ENCODE measurements around the gene CYB561A3. TPM values are rescaled to one million over a fixed set of nuclear protein-coding genes. Genes with fewer than 3 reads are reported as not detected.

Gene CYB561A3
- total RNA-seq, 2 experiments from 2014 or later: 32.3 to 32.9 TPM

- no peaks in the 10 kb centered on the region for H3K9me3 Mint-ChIP-seq
- H3K4me3 Mint-ChIP-seq: no peak overlapping the region
- DNase-seq: no peak
- peaks cover 32% of the 10 kb centered on the region for H3K36me3 Mint-ChIP-seq
- ChIA-PET POLR2A (no interaction called here), CTCF (interaction anchor here (2.2 kb wide), 1 partner anchor 78 kb away, joined by 9 read pairs; no protein-coding TSS in a partner anchor)
- H3K27ac Mint-ChIP-seq: no peak overlapping the region
- no peaks in the 10 kb centered on the region for H3K27me3 Mint-ChIP-seq
- H3K4me1 Mint-ChIP-seq (ENCODE audit: low read depth): no peaks in the 10 kb centered on the region
- intact Hi-C loops (cut with micrococcal nuclease): no loop called here
These were observed 54.3 kb downstream of the CYB561A3 start for GRCh38 chr11:61307354-61307753.

- Mint-ChIP-seq H3K4me3 (no peak overlapping the region), H3K36me3 (peaks cover 32% of the 10 kb centered on the region), H3K9me3 (no peaks in the 10 kb centered on the region), H3K4me1 (ENCODE audit: low read depth) (no peaks in the 10 kb centered on the region), H3K27me3 (no peaks in the 10 kb centered on the region), H3K27ac (no peak overlapping the region)
- ChIA-PET POLR2A (no interaction called here), CTCF (interaction anchor here (1.2 kb wide), 1 partner anchor 12 kb away, joined by 3 read pairs; the partner anchor contains the start of gene VWCE)
- intact Hi-C loops (cut with micrococcal nuclease): no loop called here
- no peak for DNase-seq
These were observed 55.5 kb downstream of the CYB561A3 start for GRCh38 chr11:61306221-61306620.

GRCh38 chr11:61305417-61305816 lies 56.3 kb downstream of the CYB561A3 start:
- H3K27ac Mint-ChIP-seq: no peak overlapping the region
- intact Hi-C loops (cut with micrococcal nuclease): no loop called here
- no peaks in the 10 kb centered on the region for H3K9me3 Mint-ChIP-seq
- H3K36me3 Mint-ChIP-seq: peaks cover 38% of the 10 kb centered on the region
- CTCF ChIA-PET: no interaction called here
- no peak for DNase-seq
- no peaks in the 10 kb centered on the region for H3K27me3 Mint-ChIP-seq
- POLR2A ChIA-PET: interaction anchor here (0.6 kb wide), 1 partner anchor 382 kb away, joined by 3 read pairs; no protein-coding TSS in a partner anchor
- no peak overlapping the region for H3K4me3 Mint-ChIP-seq
- H3K4me1 Mint-ChIP-seq (ENCODE audit: low read depth): no peaks in the 10 kb centered on the region

GRCh38 chr11:61303725-61304124 lies 58.0 kb downstream of the CYB561A3 start:
- ChIA-PET CTCF (interaction anchor here (1.4 kb wide), 1 partner anchor 9 kb away, joined by 3 read pairs; the partner anchor contains the start of gene VWCE), POLR2A (no interaction called here)
- no peak for DNase-seq
- Mint-ChIP-seq H3K36me3 (peaks cover 34% of the 10 kb centered on the region), H3K27ac (no peak overlapping the region), H3K27me3 (no peaks in the 10 kb centered on the region), H3K4me1 (ENCODE audit: low read depth) (peaks cover 8% of the 10 kb centered on the region), H3K4me3 (no peak overlapping the region), H3K9me3 (no peaks in the 10 kb centered on the region)
- intact Hi-C loops (cut with micrococcal nuclease): no loop called here

GRCh38 chr11:61302550-61302949 lies 59.1 kb downstream of the CYB561A3 start:
- intact Hi-C loops (cut with micrococcal nuclease): no loop called here
- Mint-ChIP-seq H3K36me3 (peaks cover 41% of the 10 kb centered on the region), H3K27ac (no peak overlapping the region), H3K9me3 (no peaks in the 10 kb centered on the region), H3K27me3 (no peaks in the 10 kb centered on the region), H3K4me3 (no peak overlapping the region), H3K4me1 (ENCODE audit: low read depth) (peaks cover 17% of the 10 kb centered on the region)
- DNase-seq: no peak
- ChIA-PET POLR2A (no interaction called here), CTCF (no interaction called here)

Other genes with a start within 250 kb of the CYB561A3 start
- gene VPS37C, start 200.5 kb downstream of the CYB561A3 start, total RNA-seq: 1 to 10 TPM; 9.0 TPM
- not detected for gene PGA3, start 158.4 kb downstream of the CYB561A3 start, total RNA-seq
- gene PGA4, start 139.5 kb downstream of the CYB561A3 start, total RNA-seq: not detected
- gene PGA5, start 120.7 kb downstream of the CYB561A3 start, total RNA-seq: not detected
- 1 to 10 TPM; 1.1 to 1.4 TPM for gene VWCE, start 66.6 kb downstream of the CYB561A3 start, total RNA-seq
- 100 to 1,000 TPM; 222 to 223 TPM for gene DDB1, start 28.8 kb downstream of the CYB561A3 start, total RNA-seq
- 100 to 1,000 TPM; 118 to 120 TPM for gene TKFC, start 28.7 kb downstream of the CYB561A3 start, total RNA-seq
- gene TMEM138, start 492 bp upstream of the CYB561A3 start, total RNA-seq: 10 to 100 TPM; 33.7 to 34.6 TPM
- gene TMEM216, start 30.7 kb upstream of the CYB561A3 start, total RNA-seq: 1 to 10 TPM; 9.2 to 10.0 TPM
- 100 to 1,000 TPM in 1 of 2 experiments, 10 to 100 TPM in 1; 90.9 to 100 TPM for gene CPSF7, start 68.1 kb upstream of the CYB561A3 start, total RNA-seq
- 10 to 100 TPM; 31.4 to 35.4 TPM for gene SDHAF2, start 68.2 kb upstream of the CYB561A3 start, total RNA-seq
- gene LRRC10B, start 146.9 kb upstream of the CYB561A3 start, total RNA-seq: not detected
- gene SYT7, start 219.2 kb upstream of the CYB561A3 start, total RNA-seq: not detected

Measured in activated CD4-positive, alpha-beta memory T cell treated with anti-CD3 and anti-CD28 coated beads for 36 hours (primary cell).